ENCODE results near the gene PHLDB2. TPM values are rescaled to one million over a fixed set of nuclear protein-coding genes. Genes with fewer than 3 reads are reported as not detected.

The PHLDB2 gene
- total RNA-seq, 1 donor from 2014 or later = 3.4 TPM

GRCh38 chr3:111956449-111956848, 97.4 kb downstream of the PHLDB2 start:
- intact Hi-C loops (cut with micrococcal nuclease) = no loop called here

- intact Hi-C loops (cut with micrococcal nuclease) = no loop called here
These were observed 98.1 kb downstream of the PHLDB2 start for GRCh38 chr3:111956995-111957734.

GRCh38 chr3:111961461-111962164, 102.5 kb downstream of the PHLDB2 start:
- intact Hi-C loops (cut with micrococcal nuclease) = no loop called here

- intact Hi-C loops (cut with micrococcal nuclease) = no loop called here
These were observed 104.4 kb downstream of the PHLDB2 start for GRCh38 chr3:111963424-111963823.

- intact Hi-C loops (cut with micrococcal nuclease) = loop anchor here (5.0 kb wide), 1 partner anchor 103 kb away; no protein-coding TSS in a partner anchor
These were observed 106.4 kb downstream of the PHLDB2 start for GRCh38 chr3:111965484-111965883.

- intact Hi-C loops (cut with micrococcal nuclease) = loop anchor here (1.0 to 5.0 kb wide), 6 partner anchors 46 to 389 kb away; no protein-coding TSS in a partner anchor
These were observed 108.0 kb downstream of the PHLDB2 start for GRCh38 chr3:111967068-111967467.

- intact Hi-C loops (cut with micrococcal nuclease) = loop anchor here (1.0 to 5.0 kb wide), 6 partner anchors 46 to 389 kb away; no protein-coding TSS in a partner anchor
These were observed 108.7 kb downstream of the PHLDB2 start for GRCh38 chr3:111967651-111968274.

- intact Hi-C loops (cut with micrococcal nuclease) = loop anchor here (5.0 kb wide), 1 partner anchor 106 kb away; no protein-coding TSS in a partner anchor
These were observed 109.4 kb downstream of the PHLDB2 start for GRCh38 chr3:111968319-111969054.

GRCh38 chr3:111970376-111970775, 111.3 kb downstream of the PHLDB2 start:
- intact Hi-C loops (cut with micrococcal nuclease) = loop anchor here (10.0 kb wide), 1 partner anchor 736 kb away; no protein-coding TSS in a partner anchor

GRCh38 chr3:111971533-111972130, 112.6 kb downstream of the PHLDB2 start:
- intact Hi-C loops (cut with micrococcal nuclease) = loop anchor here (10.0 kb wide), 1 partner anchor 737 kb away; no protein-coding TSS in a partner anchor

- intact Hi-C loops (cut with micrococcal nuclease) = loop anchor here (10.0 kb wide), 1 partner anchor 738 kb away; no protein-coding TSS in a partner anchor
These were observed 113.8 kb downstream of the PHLDB2 start for GRCh38 chr3:111972891-111973290.

- intact Hi-C loops (cut with micrococcal nuclease) = loop anchor here (5.0 to 10.0 kb wide), 2 partner anchors 740 to 903 kb away; partner anchors contain the start of gene NECTIN3
These were observed 116.1 kb downstream of the PHLDB2 start for GRCh38 chr3:111975131-111975530.

GRCh38 chr3:111976254-111976653, 117.2 kb downstream of the PHLDB2 start:
- intact Hi-C loops (cut with micrococcal nuclease) = loop anchor here (5.0 to 10.0 kb wide), 2 partner anchors 741 to 904 kb away; partner anchors contain the start of gene NECTIN3

- intact Hi-C loops (cut with micrococcal nuclease) = loop anchor here (1.0 to 10.0 kb wide), 11 partner anchors 10 to 1718 kb away; partner anchors contain the start of genes C3orf52, NECTIN3, SLC35A5 and USF3
These were observed 119.7 kb downstream of the PHLDB2 start, which contains the start of gene ABHD10 for GRCh38 chr3:111978583-111979433. Gene ABHD10, plus strand, starts transcription at chr3:111979026. Its CDS starts 36 bp downstream, at chr3:111979062.

GRCh38 chr3:111979434-111980038, 120.5 kb downstream of the PHLDB2 start:
- intact Hi-C loops (cut with micrococcal nuclease) = loop anchor here (1.0 to 10.0 kb wide), 8 partner anchors 10 to 1717 kb away; partner anchors contain the start of genes C3orf52, NECTIN3, SLC35A5 and USF3

GRCh38 chr3:111980716-111981456, 121.8 kb downstream of the PHLDB2 start:
- intact Hi-C loops (cut with micrococcal nuclease) = no loop called here

- intact Hi-C loops (cut with micrococcal nuclease) = no loop called here
These were observed 122.3 kb downstream of the PHLDB2 start for GRCh38 chr3:111981457-111981763.

All from T-helper 1 cell treated with Interleukin-12 subunit alpha and Interleukin-12 subunit beta and Interleukin-4 antibody, amounts not matched to agents 30 ng/mL and 1 ng/mL, for 36 hours (primary cell).